ENCODE results near the gene EIF5B.
"Not testable (repeated sequence)": the region's sequence is repeated elsewhere in the genome, so short reads cannot be mapped to it uniquely, and the experiment has no call there.

Gene EIF5B

DNA sequence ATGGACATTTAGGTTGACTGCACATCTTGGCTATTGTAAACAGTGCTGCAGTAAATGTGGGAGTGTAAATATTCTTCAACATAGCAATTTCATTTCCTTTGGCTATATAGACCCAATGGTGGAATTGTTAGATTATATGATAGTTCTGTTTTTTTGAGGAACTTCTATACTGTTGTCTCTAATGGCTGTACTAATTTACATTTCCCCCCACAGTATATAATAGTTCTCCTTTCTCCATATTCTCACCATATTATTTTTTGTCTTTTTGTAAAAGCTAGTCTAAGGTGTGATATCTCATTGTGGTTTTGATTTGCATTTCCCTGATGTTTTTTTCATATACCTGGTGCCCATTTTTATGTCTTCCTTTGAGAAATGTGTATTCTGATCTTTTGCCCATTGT, 13.0 kb downstream of the EIF5B start:
- Histone ChIP-seq H2AFZ (no peak overlapping the region), H3K4me2 (ENCODE audit: low read length) (no peak overlapping the region), H3K27ac (no peak overlapping the region), H3K9ac (no peak overlapping the region), H3K4me1 (no peaks in the 10 kb centered on the region), H3K36me3 (ENCODE audit: control insufficient read depth, insufficient read depth, low read length) (no peaks in the 10 kb centered on the region), H3K9me3 (ENCODE audit: control insufficient read depth, low read length) (no peaks in the 10 kb centered on the region), H3K79me2 (peaks cover 30% of the 10 kb centered on the region), H3K27me3 (ENCODE audit: control insufficient read depth, insufficient read depth, low read length) (no peaks in the 10 kb centered on the region), H3K4me3 (ENCODE audit: low read depth, low read length) (no peak overlapping the region)
- TF ChIP-seq, protein P1, sequence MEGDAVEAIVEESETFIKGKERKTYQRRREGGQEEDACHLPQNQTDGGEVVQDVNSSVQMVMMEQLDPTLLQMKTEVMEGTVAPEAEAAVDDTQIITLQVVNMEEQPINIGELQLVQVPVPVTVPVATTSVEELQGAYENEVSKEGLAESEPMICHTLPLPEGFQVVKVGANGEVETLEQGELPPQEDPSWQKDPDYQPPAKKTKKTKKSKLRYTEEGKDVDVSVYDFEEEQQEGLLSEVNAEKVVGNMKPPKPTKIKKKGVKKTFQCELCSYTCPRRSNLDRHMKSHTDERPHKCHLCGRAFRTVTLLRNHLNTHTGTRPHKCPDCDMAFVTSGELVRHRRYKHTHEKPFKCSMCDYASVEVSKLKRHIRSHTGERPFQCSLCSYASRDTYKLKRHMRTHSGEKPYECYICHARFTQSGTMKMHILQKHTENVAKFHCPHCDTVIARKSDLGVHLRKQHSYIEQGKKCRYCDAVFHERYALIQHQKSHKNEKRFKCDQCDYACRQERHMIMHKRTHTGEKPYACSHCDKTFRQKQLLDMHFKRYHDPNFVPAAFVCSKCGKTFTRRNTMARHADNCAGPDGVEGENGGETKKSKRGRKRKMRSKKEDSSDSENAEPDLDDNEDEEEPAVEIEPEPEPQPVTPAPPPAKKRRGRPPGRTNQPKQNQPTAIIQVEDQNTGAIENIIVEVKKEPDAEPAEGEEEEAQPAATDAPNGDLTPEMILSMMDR (IDR thresholded peaks at IDR 0.05) = no peak

DNA sequence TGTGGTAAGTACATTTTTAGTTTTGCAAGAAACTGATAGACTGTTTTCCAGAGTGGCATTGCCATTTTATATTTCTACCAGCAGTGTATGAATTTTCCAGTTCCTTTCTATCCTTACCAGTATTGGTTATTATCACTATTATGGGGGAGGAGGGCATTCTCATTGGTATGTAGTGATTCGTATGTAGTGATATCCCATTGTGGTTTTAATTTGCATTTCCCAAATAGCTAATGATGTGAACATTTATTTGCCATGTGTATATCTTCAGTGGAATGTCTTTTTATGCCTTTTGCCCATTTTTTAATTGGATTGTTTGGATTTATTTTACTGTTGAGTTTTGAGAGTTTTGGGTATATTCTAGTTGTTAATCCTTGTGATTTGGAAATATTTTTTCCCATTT, 16.9 kb downstream of the EIF5B start:
- H3K4me1 ChIP-seq = peaks cover 3% of the 10 kb centered on the region
- H3K9ac ChIP-seq = no peak overlapping the region
- H3K27ac ChIP-seq = no peak overlapping the region
- peaks cover 30% of the 10 kb centered on the region for H3K79me2 ChIP-seq
- H3K4me2 ChIP-seq (ENCODE audit: low read length) = no peak overlapping the region
- H2AFZ ChIP-seq = no peak overlapping the region
- TF ChIP-seq, protein P1 (IDR thresholded peaks at IDR 0.05) = no peak
- H3K4me3 ChIP-seq (ENCODE audit: low read depth, low read length) = no peak overlapping the region
- no peaks in the 10 kb centered on the region for H3K36me3 ChIP-seq (ENCODE audit: control insufficient read depth, insufficient read depth, low read length)
- no peaks in the 10 kb centered on the region for H3K9me3 ChIP-seq (ENCODE audit: control insufficient read depth, low read length)
- H3K27me3 ChIP-seq (ENCODE audit: control insufficient read depth, insufficient read depth, low read length) = no peaks in the 10 kb centered on the region

DNA sequence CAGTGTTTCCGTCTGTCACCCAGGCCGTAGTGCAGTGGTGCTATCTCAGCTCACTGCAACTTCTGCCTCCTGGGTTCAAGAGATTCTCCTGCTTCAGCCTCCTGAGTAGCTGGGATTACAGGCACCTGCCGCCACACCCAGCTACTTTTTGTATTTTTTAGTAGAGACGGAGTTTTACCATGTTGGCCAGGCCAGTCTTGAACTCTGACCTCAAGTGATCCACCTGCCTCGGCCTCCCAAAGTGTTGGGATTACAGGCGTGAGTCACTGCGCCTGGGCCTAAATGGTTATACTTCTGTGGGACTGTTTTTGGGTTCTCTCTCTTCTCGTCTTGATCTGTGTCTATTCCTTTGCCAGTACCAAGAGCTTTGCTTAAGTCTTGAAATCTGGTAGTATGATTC, 17.6 kb downstream of the EIF5B start:
- not testable (repeated sequence) for H3K4me3 ChIP-seq (ENCODE audit: low read depth, low read length); H3K4me2 ChIP-seq (ENCODE audit: low read length); H3K27ac ChIP-seq; H3K9me3 ChIP-seq (ENCODE audit: control insufficient read depth, low read length); H3K36me3 ChIP-seq (ENCODE audit: control insufficient read depth, insufficient read depth, low read length); H3K4me1 ChIP-seq; H3K9ac ChIP-seq; H3K27me3 ChIP-seq (ENCODE audit: control insufficient read depth, insufficient read depth, low read length); H2AFZ ChIP-seq
- H3K79me2 ChIP-seq = peaks cover 30% of the 10 kb centered on the region

DNA sequence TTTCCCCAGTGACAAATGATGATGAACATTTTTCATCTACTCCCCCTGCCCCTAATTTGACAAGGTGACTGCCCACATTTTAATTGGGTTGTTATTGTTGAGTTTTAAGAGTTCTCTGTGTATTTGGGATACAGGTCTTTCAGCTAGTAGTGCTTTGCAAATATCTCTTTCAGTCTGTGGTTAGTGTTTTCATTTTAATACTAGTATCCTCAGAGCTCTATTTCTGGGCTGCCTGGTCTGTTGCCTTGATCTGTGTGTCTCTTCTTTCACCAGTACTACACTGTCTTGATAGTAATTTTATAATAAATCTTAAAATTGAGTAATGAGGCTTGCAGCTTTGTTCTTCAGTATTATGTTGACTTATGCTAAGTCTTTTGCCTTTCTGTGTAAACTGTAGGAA, 19.7 kb downstream of the EIF5B start:
- TF ChIP-seq, protein P1 (IDR thresholded peaks at IDR 0.05) = no peak
- Histone ChIP-seq H3K9ac (no peak overlapping the region), H3K9me3 (ENCODE audit: control insufficient read depth, low read length) (no peaks in the 10 kb centered on the region), H3K4me1 (peaks cover 7% of the 10 kb centered on the region), H3K27ac (no peak overlapping the region), H3K36me3 (ENCODE audit: control insufficient read depth, insufficient read depth, low read length) (no peaks in the 10 kb centered on the region), H3K79me2 (peaks cover 21% of the 10 kb centered on the region), H2AFZ (no peak overlapping the region), H3K4me2 (ENCODE audit: low read length) (no peak overlapping the region), H3K4me3 (ENCODE audit: low read depth, low read length) (no peak overlapping the region), H3K27me3 (ENCODE audit: control insufficient read depth, insufficient read depth, low read length) (no peaks in the 10 kb centered on the region)

DNA sequence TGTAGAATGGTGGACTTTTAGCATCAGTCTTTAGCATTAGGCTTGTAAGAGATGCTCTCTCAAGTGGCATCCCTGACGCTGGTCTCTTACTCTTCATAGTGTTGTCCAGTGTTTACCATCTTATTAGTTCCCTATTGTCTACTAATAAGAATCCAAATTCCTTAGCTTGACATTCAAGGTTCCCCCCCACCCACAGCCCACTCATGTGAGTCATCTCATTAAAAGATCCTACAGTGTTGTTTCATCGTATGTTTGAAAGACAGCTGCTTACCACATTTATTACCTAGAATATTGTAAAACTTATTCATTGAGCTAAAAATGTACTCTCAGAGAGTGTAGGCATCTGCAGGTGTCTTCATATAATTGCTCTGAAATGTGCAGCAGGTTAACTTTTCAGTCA, 28.5 kb downstream of the EIF5B start:
- TF ChIP-seq, protein P1 (IDR thresholded peaks at IDR 0.05) = no peak
- no peak overlapping the region for H3K4me3 ChIP-seq (ENCODE audit: low read depth, low read length)

DNA sequence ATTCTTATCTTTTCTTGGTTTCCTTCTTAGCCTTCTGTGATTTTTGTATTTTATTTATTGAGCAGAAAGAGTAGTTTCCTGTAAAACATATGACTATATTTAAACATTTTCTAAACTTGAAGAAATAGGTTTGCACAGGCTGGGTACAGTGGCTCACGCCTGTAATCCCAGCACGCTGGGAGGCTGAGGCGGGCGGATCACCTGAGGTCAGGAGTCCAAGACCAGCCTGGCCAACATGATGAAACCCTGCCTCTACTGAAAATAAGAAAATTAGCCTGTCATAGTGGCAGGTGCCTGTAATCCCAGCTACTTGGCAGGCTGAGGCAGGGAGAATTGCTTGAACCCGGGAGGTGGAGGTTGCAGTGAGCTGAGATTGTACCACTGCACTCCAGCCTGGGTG, 31.7 kb downstream of the EIF5B start:
- H3K9ac ChIP-seq; H3K36me3 ChIP-seq (ENCODE audit: control insufficient read depth, insufficient read depth, low read length): not testable (repeated sequence)

More for the DNA sequence above, 28.5 kb downstream of the EIF5B start:
- Histone ChIP-seq H3K27ac (no peak overlapping the region), H3K4me2 (ENCODE audit: low read length) (no peak overlapping the region), H3K9me3 (ENCODE audit: control insufficient read depth, low read length) (no peaks in the 10 kb centered on the region), H3K4me1 (no peaks in the 10 kb centered on the region), H2AFZ (no peak overlapping the region), H3K9ac (no peak overlapping the region), H3K27me3 (ENCODE audit: control insufficient read depth, insufficient read depth, low read length) (no peaks in the 10 kb centered on the region), H3K79me2 (no peaks in the 10 kb centered on the region), H3K36me3 (ENCODE audit: control insufficient read depth, insufficient read depth, low read length) (no peaks in the 10 kb centered on the region)

More for the DNA sequence above, 31.7 kb downstream of the EIF5B start:
- not testable (repeated sequence) for H3K27me3 ChIP-seq (ENCODE audit: control insufficient read depth, insufficient read depth, low read length); H3K27ac ChIP-seq; H3K4me2 ChIP-seq (ENCODE audit: low read length); H3K9me3 ChIP-seq (ENCODE audit: control insufficient read depth, low read length); H3K4me3 ChIP-seq (ENCODE audit: low read depth, low read length); H3K4me1 ChIP-seq; H2AFZ ChIP-seq; H3K79me2 ChIP-seq

Measured in parathyroid adenoma (tissue), 2 donors.